A673 (cell line): ENCODE data around the gene GPR37L1. TPM values are rescaled to one million over a fixed set of nuclear protein-coding genes. Genes with fewer than 3 reads are reported as not detected.
"Not testable (repeated sequence)": the region's sequence is repeated elsewhere in the genome, so short reads cannot be mapped to it uniquely, and the experiment has no call there.

Experiments
- BruUV-seq: library from RNA; stranded (reverse); fragments of 400-500 nt; replicated peaks from 2 replicates; lab custom pipeline; 2021; lab: Mats Ljungman, UMichigan
- CTCF ChIA-PET: fragments of 300-600 bp; sonication (Branson Sonifier 250); formaldehyde crosslinking; loops from one replicate; lab custom pipeline; 2022; ENCODE audit warnings: antibody characterized with exemption; lab: Charles Lee
- POLR2A ChIA-PET: fragments of 300-600 bp; sonication (Branson Sonifier 250); formaldehyde crosslinking; loops from one replicate; lab custom pipeline; 2022; ENCODE audit warnings: antibody characterized with exemption; ENCODE audit not compliant: low non-redundant PET; lab: Charles Lee
- DNase-seq: peaks from one replicate; pipeline ENCODE4 v3.0.0-alpha.2; 2015; ENCODE audit warnings: low spot score
- H3K27ac ChIP-seq: fragments of 200-600 bp; sonication (generic); 2 replicates; pipeline ENCODE4 v1.5.1; 2016; ENCODE audit warnings: mixed run types, low read depth, mild to moderate bottlenecking, mixed read lengths, antibody characterized with exemption, low read length; ENCODE audit not compliant: poor library complexity, severe bottlenecking
- H3K27me3 ChIP-seq: fragments of 200-600 bp; sonication (generic); replicated peaks from 2 replicates; pipeline ENCODE4 v1.6.1; 2017; ENCODE audit warnings: mixed run types, low read depth, mild to moderate bottlenecking, mixed read lengths, antibody characterized with exemption, low read length; ENCODE audit not compliant: insufficient read depth, poor library complexity
- H3K36me3 ChIP-seq: fragments of 200-600 bp; sonication (generic); 2 replicates; pipeline ENCODE4 v1.6.1; 2016; ENCODE audit warnings: mixed run types, mild to moderate bottlenecking, mixed read lengths, antibody characterized with exemption, low read length; ENCODE audit not compliant: insufficient read depth, poor library complexity, severe bottlenecking
- H3K4me1 ChIP-seq: fragments of 200-600 bp; sonication (generic); 2 replicates; pipeline ENCODE4 v1.6.1; 2017; ENCODE audit warnings: mixed run types, mild to moderate bottlenecking, mixed read lengths, antibody characterized with exemption, low read length; ENCODE audit not compliant: insufficient read depth, poor library complexity, severe bottlenecking
- H3K4me3 ChIP-seq: fragments of 200-600 bp; sonication (generic); 2 replicates; pipeline ENCODE4 v1.5.1; 2016; ENCODE audit warnings: low read depth, mixed run types, mild to moderate bottlenecking, mixed read lengths, low read length; ENCODE audit not compliant: poor library complexity, severe bottlenecking
- H3K9me3 ChIP-seq: fragments of 200-600 bp; sonication (generic); 2 replicates; pipeline ENCODE4 v1.6.1; 2016; ENCODE audit warnings: mixed run types, low read depth, mild to moderate bottlenecking, mixed read lengths, antibody characterized with exemption, low read length; ENCODE audit not compliant: poor library complexity, severe bottlenecking
- CTCF ChIP-seq: fragments of 300-800, 200-600 bp; sonication (generic); conservative IDR thresholded peaks from 2 replicates; pipeline ENCODE4 v1.5.1; 2017; ENCODE audit warnings: low read depth, mild to moderate bottlenecking, antibody characterized with exemption, low read length, moderate library complexity, mixed read lengths
- EZH2 ChIP-seq: fragments of 200-600 bp; sonication (generic); IDR thresholded peaks from 2 replicates; pipeline ENCODE4 v1.6.1; 2017; ENCODE audit warnings: borderline replicate concordance, low read depth, mild to moderate bottlenecking, mixed read lengths, antibody characterized with exemption, low read length; ENCODE audit not compliant: poor library complexity, severe bottlenecking
- intact Hi-C: fragments of 100-400 bp; cut with micrococcal nuclease; formaldehyde crosslinking; loops from one replicate; pipeline ENCODE4 v1.10.0; 2022; ENCODE audit not compliant: unreplicated experiment
- total RNA-seq: library from RNA; stranded (reverse); gene quantifications from 2 replicates; pipeline ENCODE4 v1.2.3, GENCODE V29; 2021

The GPR37L1 gene
- total RNA-seq, 1 experiment from 2014 or later, result not detected

GRCh38 chr1:202165942-202166843, 43.5 kb downstream of the GPR37L1 start:
- H3K4me1 ChIP-seq, result peaks cover 14% of the 10 kb centered on the region
- no peaks in the 10 kb centered on the region for H3K36me3 ChIP-seq
- H3K9me3 ChIP-seq, result no peaks in the 10 kb centered on the region
- no peaks in the 10 kb centered on the region for H3K27me3 ChIP-seq
- DNase-seq, result no peak
- intact Hi-C loops, result no loop called here
- POLR2A ChIA-PET, result no interaction called here
- no TSS peak for BruUV-seq
- H3K4me3 ChIP-seq, result no peak overlapping the region
- no peak overlapping the region for H3K27ac ChIP-seq
- TF ChIP-seq CTCF (no peak), EZH2 (no peak)
- CTCF ChIA-PET, result no interaction called here

- H3K9me3 ChIP-seq, H3K36me3 ChIP-seq, H3K27ac ChIP-seq, DNase-seq, H3K4me1 ChIP-seq, H3K4me3 ChIP-seq, H3K27me3 ChIP-seq, BruUV-seq, CTCF ChIA-PET, intact Hi-C loops, POLR2A ChIA-PET: not testable (repeated sequence)
These were observed 44.3 kb downstream of the GPR37L1 start for GRCh38 chr1:202167054-202167453.

GRCh38 chr1:202167708-202168415, 45.1 kb downstream of the GPR37L1 start:
- DNase-seq, result peak; percentile 27
- no TSS peak for BruUV-seq
- Histone ChIP-seq H3K27me3 (no peaks in the 10 kb centered on the region), H3K9me3 (no peaks in the 10 kb centered on the region), H3K4me1 (peaks cover 7% of the 10 kb centered on the region), H3K36me3 (no peaks in the 10 kb centered on the region), H3K27ac (no peak overlapping the region), H3K4me3 (no peak overlapping the region)
- CTCF ChIA-PET, result no interaction called here
- TF ChIP-seq CTCF (no peak), EZH2 (no peak)
- intact Hi-C loops, result no loop called here
- POLR2A ChIA-PET, result no interaction called here
